GM12878 (cell line): ENCODE results near the gene PARN. TPM values are rescaled to one million over a fixed set of nuclear protein-coding genes. Genes with fewer than 3 reads are reported as not detected.
A peak's percentile ranks its signal among the peaks of the same experiment; 100 is the strongest.

Experiments used
- ATAC-seq: fragments of 200-7000 bp; cut with Tn5 transposase; 3 replicates; pipeline ENCODE4 v1.9.1; 2020; ENCODE audit warnings: mild to moderate bottlenecking, moderate library complexity
- BruUV-seq: library from RNA; stranded (reverse); fragments of 400-500 nt; replicated peaks from 2 replicates; lab custom pipeline; 2021; lab: Mats Ljungman, UMichigan
- CTCF ChIA-PET: fragments of 300-600 bp; sonication (Branson Sonifier 250); formaldehyde crosslinking; extraction: SDS; loops from one replicate; lab custom pipeline; 2021; ENCODE audit warnings: inconsistent platforms; lab: Yijun Ruan, JAX
- POLR2A ChIA-PET: fragments of 350-600 bp; formaldehyde crosslinking; extraction: SDS; loops from one replicate; lab custom pipeline; 2021; ENCODE audit warnings: inconsistent platforms; lab: Charles Lee
- RAD21 ChIA-PET: fragments of 300-600 bp; sonication (Branson Sonifier 250); formaldehyde crosslinking; loops from one replicate; lab custom pipeline; 2023; ENCODE audit warnings: antibody characterized with exemption; ENCODE audit not compliant: unreplicated experiment; lab: Charles Lee
- SMC1A ChIA-PET: fragments of 300-600 bp; sonication (Branson Sonifier 250); formaldehyde crosslinking; loops from one replicate; lab custom pipeline; 2023; ENCODE audit not compliant: unreplicated experiment, uncharacterized antibody; lab: Charles Lee
- DNase-seq: peaks from one replicate; pipeline ENCODE4 v3.0.0-alpha.2; 2011; ENCODE audit warnings: low read depth, low spot score
- FAIRE-seq: peaks from 3 replicates; lab custom pipeline; 2011; peaks lifted over from hg19 to GRCh38; lab: Jason Lieb, UNC
- H2AFZ ChIP-seq: 2 replicates; pipeline ENCODE4 v1.6.0; 2011; ENCODE audit warnings: low read depth, low read length, control low read depth; ENCODE audit not compliant: control insufficient read depth
- H3K27ac ChIP-seq: 2 replicates; pipeline ENCODE4 v1.5.1; 2011; ENCODE audit warnings: control low read depth; ENCODE audit not compliant: control insufficient read depth, insufficient read depth
- H3K27me3 ChIP-seq, 2 experiments: replicated peaks in 1 of 2; 2 replicates each; pipeline versions ENCODE4 v1.6.0 to v1.6.1; 2011; ENCODE audit warnings: low read length in 1 of 2; ENCODE audit not compliant: control insufficient read depth in 2 of 2, insufficient read depth in 2 of 2
- H3K36me3 ChIP-seq, 2 experiments: 2 replicates each; pipeline ENCODE4 v1.5.1; 2011; ENCODE audit warnings: low read length in 1 of 2; ENCODE audit not compliant: control insufficient read depth in 2 of 2, insufficient read depth in 2 of 2
- H3K4me1 ChIP-seq: 2 replicates; pipeline ENCODE4 v1.6.1; 2011; ENCODE audit warnings: mild to moderate bottlenecking, low read length, moderate library complexity, mixed read lengths; ENCODE audit not compliant: control insufficient read depth, insufficient read depth
- H3K4me2 ChIP-seq: 2 replicates; pipeline ENCODE4 v1.6.0; 2011; ENCODE audit warnings: control low read depth; ENCODE audit not compliant: control insufficient read depth, insufficient read depth
- H3K4me3 ChIP-seq: fragments of 200-600 bp; sonication (generic); 2 replicates; pipeline ENCODE4 v1.5.1; 2016
- H3K79me2 ChIP-seq: 2 replicates; pipeline ENCODE4 v1.6.0; 2011; ENCODE audit warnings: low read length; ENCODE audit not compliant: control insufficient read depth, insufficient read depth
- H3K9ac ChIP-seq: 2 replicates; pipeline ENCODE4 v1.8.0; 2011; ENCODE audit warnings: low read length, control low read depth, mixed read lengths; ENCODE audit not compliant: control insufficient read depth, insufficient read depth
- H3K9me3 ChIP-seq: replicated peaks from 3 replicates; pipeline ENCODE4 v1.5.1; 2011; ENCODE audit warnings: mild to moderate bottlenecking, low read length; ENCODE audit not compliant: control insufficient read depth, insufficient read depth
- H4K20me1 ChIP-seq: 2 replicates; pipeline ENCODE4 v1.6.0; 2011; ENCODE audit not compliant: control insufficient read depth, insufficient read depth
- BACH1 ChIP-seq: fragments of 450-650 bp; IDR thresholded peaks from 2 replicates; pipeline ENCODE4 v1.6.1; 2017; ENCODE audit warnings: mild to moderate bottlenecking, borderline replicate concordance
- BHLHE40 ChIP-seq, 2 experiments: fragments of 450-650 bp in 1 of 2; IDR thresholded peaks; 2 replicates each; pipeline ENCODE4 v1.6.1; 2011 to 2017; ENCODE audit warnings: low read depth in 2 of 2, borderline replicate concordance in 1 of 2, improper control_type of control experiment in 1 of 2, low read length in 1 of 2, mild to moderate bottlenecking in 1 of 2
- CHD2 ChIP-seq: IDR thresholded peaks from 2 replicates; pipeline ENCODE4 v1.6.1; 2011; ENCODE audit warnings: low read depth, low read length, improper control_type of control experiment, borderline replicate concordance
- DPF2 ChIP-seq: fragments of 450-650 bp; IDR thresholded peaks from 2 replicates; pipeline ENCODE4 v1.6.1; 2017; ENCODE audit warnings: mild to moderate bottlenecking
- GATAD2B ChIP-seq: fragments of 450-650 bp; conservative IDR thresholded peaks from 2 replicates; pipeline ENCODE4 v1.6.1; 2017; ENCODE audit warnings: low read depth, mild to moderate bottlenecking, moderate library complexity
- MXI1 ChIP-seq: fragments of 150-350 bp; IDR thresholded peaks from 2 replicates; pipeline ENCODE4 v1.6.1; 2011; ENCODE audit warnings: low read depth, mild to moderate bottlenecking, inconsistent platforms, low read length, improper control_type of control experiment
- NFYA ChIP-seq: IDR thresholded peaks from 2 replicates; pipeline ENCODE4 v1.6.1; 2011; ENCODE audit warnings: low read depth, mild to moderate bottlenecking, low read length, improper control_type of control experiment, borderline replicate concordance
- NFYB ChIP-seq: IDR thresholded peaks from 2 replicates; pipeline ENCODE4 v1.6.1; 2011; ENCODE audit warnings: low read depth, mild to moderate bottlenecking, low read length, improper control_type of control experiment, moderate library complexity; ENCODE audit not compliant: insufficient read depth
- NR2C1 ChIP-seq: fragments of 450-650 bp; IDR thresholded peaks from 2 replicates; pipeline ENCODE4 v1.6.1; 2017; ENCODE audit warnings: antibody characterized with exemption, mild to moderate bottlenecking, moderate library complexity
- NRF1 ChIP-seq: conservative IDR thresholded peaks from 2 replicates; pipeline ENCODE4 v1.6.1; 2011; ENCODE audit warnings: mild to moderate bottlenecking, low read depth, low read length, improper control_type of control experiment
- PAX5 ChIP-seq: IDR thresholded peaks from 2 replicates; pipeline ENCODE4 v1.6.1; 2011; ENCODE audit warnings: low read depth, low read length, borderline replicate concordance
- SPI1 ChIP-seq: IDR thresholded peaks from 2 replicates; pipeline ENCODE4 v1.6.1; 2011; ENCODE audit warnings: low read depth, mild to moderate bottlenecking, low read length, moderate library complexity, borderline replicate concordance; ENCODE audit not compliant: insufficient read depth
- STAT3 ChIP-seq: IDR thresholded peaks from 2 replicates; pipeline ENCODE4 v1.6.1; 2011; ENCODE audit warnings: low read depth, low read length, improper control_type of control experiment
- TCF3 ChIP-seq: IDR thresholded peaks from 2 replicates; pipeline ENCODE4 v1.6.1; 2012; ENCODE audit warnings: low read depth, mild to moderate bottlenecking, low read length, borderline replicate concordance; ENCODE audit not compliant: insufficient read depth
- YY1 ChIP-seq: IDR thresholded peaks from 2 replicates; pipeline ENCODE4 v1.6.1; 2011; ENCODE audit warnings: low read depth, mild to moderate bottlenecking, low read length
- ZNF384 ChIP-seq: IDR thresholded peaks from 2 replicates; pipeline ENCODE4 v1.6.1; 2012; ENCODE audit warnings: low read depth, mild to moderate bottlenecking, low read length, improper control_type of control experiment, borderline replicate concordance
- WGBS: methylation state at CpG from one replicate; pipeline ENCODE4 v1.1.6; 2016; ENCODE audit warnings: low lambda C conversion rate; ENCODE audit not compliant: insufficient replicate concordance, insufficient coverage; ENCODE audit errors: missing lambda C conversion rate; 5-methylcytosine and 5-hydroxymethylcytosine counted together
- in situ Hi-C: fragments of 300-500 bp; cut with MboI; formaldehyde crosslinking; loops from 9 replicates; pipeline ENCODE4 v1.14.3; 2018; ENCODE audit warnings: mixed read lengths
- intact Hi-C: fragments of 100-400 bp; cut with micrococcal nuclease; formaldehyde crosslinking; loops from one replicate; pipeline ENCODE4 v1.14.2; 2022; ENCODE audit not compliant: unreplicated experiment
- polyA plus RNA-seq, 11 experiments: library from polyadenylated mRNA; depleted of rRNA in 4 of 11; unstranded in 6 of 11; stranded (reverse) in 5 of 11; fragments of >200 nt; fragmentation: Nextera tagmentation in 4 of 11; fragmentation: Illumina TruSeq in 1 of 11; extraction: Ambion mirVana in 4 of 11; extraction: Trizol in 1 of 11; gene quantifications; 1 replicate in 1 of 11; 2 replicates in 10 of 11; pipeline versions ENCODE4 v1.2.1 to v1.2.3, GENCODE V29; 2011 to 2016; ENCODE audit warnings: inconsistent platforms in 2 of 11, missing spikeins in 2 of 11, low read depth in 1 of 11
- total RNA-seq, 4 experiments: library from RNA; depleted of rRNA in 3 of 4; stranded (reverse); fragments of >200 nt in 3 of 4; fragmentation: Illumina TruSeq in 1 of 4; extraction: Trizol in 1 of 4; gene quantifications; 2 replicates each; pipeline versions ENCODE4 v1.2.1 to v1.2.3, GENCODE V29; 2013 to 2021
- TF ChIP-seq, protein P1 (sequence below): fragments of 450-650 bp; IDR thresholded peaks from 2 replicates; pipeline ENCODE4 v1.6.1; 2017; ENCODE audit warnings: antibody characterized with exemption, mild to moderate bottlenecking, moderate library complexity
- TF ChIP-seq, protein P2 (sequence below): IDR thresholded peaks from 2 replicates; pipeline ENCODE4 v1.6.1; 2012; ENCODE audit warnings: low read length, inconsistent platforms

PARN gene
- total and polyA plus RNA-seq, 10 of the 15 experiments (the other 5 are each of a cell fraction or from before 2014, with no cell fraction given): 15.6 to 77.3 (median 47.7) TPM

DNA sequence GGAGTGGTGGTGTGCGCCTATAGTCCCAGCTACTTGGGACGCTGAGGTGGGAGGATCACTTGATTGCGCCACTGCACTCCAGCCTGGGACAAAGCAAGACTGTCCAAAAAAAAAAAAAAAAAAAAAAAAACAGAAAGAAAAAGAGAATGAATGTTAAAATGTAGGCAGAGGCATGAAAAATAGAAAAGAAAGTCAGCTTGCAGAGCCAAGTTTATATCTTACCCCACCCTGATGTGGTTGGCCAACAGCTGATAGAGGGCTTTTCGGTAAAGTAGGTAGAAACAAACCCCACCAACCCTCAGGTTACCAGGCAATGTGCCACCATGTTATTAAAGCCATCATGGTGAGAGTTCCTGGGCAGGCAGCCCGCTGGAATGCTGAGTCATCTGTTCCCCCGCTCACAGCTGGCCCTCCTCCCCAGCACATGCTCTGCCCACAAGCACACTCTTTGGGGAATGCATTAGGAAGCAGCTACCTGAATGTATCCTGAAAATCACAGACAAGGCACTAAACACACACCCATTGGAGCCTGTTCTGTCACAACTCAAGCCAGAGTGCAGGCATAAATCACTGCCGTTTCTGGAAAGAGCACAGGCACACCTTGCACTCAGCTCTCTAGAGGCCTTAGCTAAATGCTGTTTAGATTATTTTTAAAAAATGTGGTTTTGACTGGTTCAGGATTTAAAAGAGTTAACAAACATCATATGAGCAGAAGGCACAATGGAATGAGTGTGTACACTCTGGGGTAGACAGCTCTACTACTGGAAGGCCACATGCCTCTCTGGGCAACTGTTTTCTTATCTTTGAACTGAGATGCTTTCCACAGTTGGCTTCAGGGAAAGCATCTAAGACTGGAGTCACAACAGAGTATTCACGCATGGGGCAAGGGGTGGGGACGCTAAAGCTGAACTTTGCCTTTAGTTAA is 128.5 kb downstream of the PARN start:
- ChIA-PET RAD21 (interaction anchor here (0.6 to 5.5 kb wide), 11 partner anchors 13 to 215 kb away, joined by 3 to 75 read pairs (median 4); no protein-coding TSS in a partner anchor), SMC1A (interaction anchor here (0.7 to 8.4 kb wide), 22 partner anchors 8 to 578 kb away, joined by 3 to 95 read pairs (median 4); no protein-coding TSS in a partner anchor), CTCF (interaction anchor here (0.9 to 4.9 kb wide), 7 partner anchors 10 to 582 kb away, joined by 3 to 49 read pairs (median 4); partner anchors contain the start of gene ERCC4), POLR2A (interaction anchor here (0.6 to 2.4 kb wide), 7 partner anchors 14 to 198 kb away, joined by 3 to 9 read pairs (median 3); no protein-coding TSS in a partner anchor)
- Histone ChIP-seq H3K9ac (peak overlapping the region; percentile 2; the same call in 1 of the 2 replicates), H2AFZ (no peak overlapping the region; the same call in 1 of the 2 replicates), H3K9me3 (no peaks in the 10 kb centered on the region), H3K4me2 (peak overlapping the region; percentile 30), H3K79me2 (peaks cover 20% of the 10 kb centered on the region), H3K27ac (peak overlapping the region; percentile 75), H3K36me3 (peaks cover 4% of the 10 kb centered on the region in 2 experiments; a peak in 1 of 4 replicates), H3K4me1 (peaks cover 61% of the 10 kb centered on the region), H3K27me3 (no peaks in the 10 kb centered on the region), H4K20me1 (no peaks in the 10 kb centered on the region), H3K4me3 (no peak overlapping the region)
- intact Hi-C loops: loop anchor here (2.0 kb wide), 2 partner anchors 95 to 193 kb away; no protein-coding TSS in a partner anchor
- DNase-seq (peak; percentile 50), ATAC-seq (peak; percentile 35), FAIRE-seq (peak; percentile 44)
- WGBS: 53% methylated on average over 9 of the region's 9 CpGs
- in situ Hi-C loops: no loop called here
- BruUV-seq: no TSS peak
- TF ChIP-seq BHLHE40 (IDR thresholded peaks at IDR 0.05; ENCODE audit: borderline replicate concordance in 1 of 2, low read depth in 2 of 2, low read length in 1 of 2) (peak; percentile 69 to 81), PAX5 (no peak), NR2C1 (no peak), DPF2 (no peak), NRF1 (no peak), GATAD2B (no peak), CHD2 (no peak), MXI1 (0 out of 2 replicates have a peak, but pooled peaks have one; percentile 38), NFYA (no peak), BACH1 (peak; percentile 99), ZNF384 (peak; percentile 61; the same call in 1 of the 2 replicates), TCF3 (0 out of 2 replicates have a peak, but pooled peaks have one; percentile 41), NFYB (no peak), SPI1 (no peak), YY1 (peak; percentile 8; the same call in 1 of the 2 replicates), STAT3 (no peak)
- TF ChIP-seq, protein P1, sequence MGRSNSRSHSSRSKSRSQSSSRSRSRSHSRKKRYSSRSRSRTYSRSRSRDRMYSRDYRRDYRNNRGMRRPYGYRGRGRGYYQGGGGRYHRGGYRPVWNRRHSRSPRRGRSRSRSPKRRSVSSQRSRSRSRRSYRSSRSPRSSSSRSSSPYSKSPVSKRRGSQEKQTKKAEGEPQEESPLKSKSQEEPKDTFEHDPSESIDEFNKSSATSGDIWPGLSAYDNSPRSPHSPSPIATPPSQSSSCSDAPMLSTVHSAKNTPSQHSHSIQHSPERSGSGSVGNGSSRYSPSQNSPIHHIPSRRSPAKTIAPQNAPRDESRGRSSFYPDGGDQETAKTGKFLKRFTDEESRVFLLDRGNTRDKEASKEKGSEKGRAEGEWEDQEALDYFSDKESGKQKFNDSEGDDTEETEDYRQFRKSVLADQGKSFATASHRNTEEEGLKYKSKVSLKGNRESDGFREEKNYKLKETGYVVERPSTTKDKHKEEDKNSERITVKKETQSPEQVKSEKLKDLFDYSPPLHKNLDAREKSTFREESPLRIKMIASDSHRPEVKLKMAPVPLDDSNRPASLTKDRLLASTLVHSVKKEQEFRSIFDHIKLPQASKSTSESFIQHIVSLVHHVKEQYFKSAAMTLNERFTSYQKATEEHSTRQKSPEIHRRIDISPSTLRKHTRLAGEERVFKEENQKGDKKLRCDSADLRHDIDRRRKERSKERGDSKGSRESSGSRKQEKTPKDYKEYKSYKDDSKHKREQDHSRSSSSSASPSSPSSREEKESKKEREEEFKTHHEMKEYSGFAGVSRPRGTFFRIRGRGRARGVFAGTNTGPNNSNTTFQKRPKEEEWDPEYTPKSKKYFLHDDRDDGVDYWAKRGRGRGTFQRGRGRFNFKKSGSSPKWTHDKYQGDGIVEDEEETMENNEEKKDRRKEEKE: no peak
- TF ChIP-seq, protein P2, sequence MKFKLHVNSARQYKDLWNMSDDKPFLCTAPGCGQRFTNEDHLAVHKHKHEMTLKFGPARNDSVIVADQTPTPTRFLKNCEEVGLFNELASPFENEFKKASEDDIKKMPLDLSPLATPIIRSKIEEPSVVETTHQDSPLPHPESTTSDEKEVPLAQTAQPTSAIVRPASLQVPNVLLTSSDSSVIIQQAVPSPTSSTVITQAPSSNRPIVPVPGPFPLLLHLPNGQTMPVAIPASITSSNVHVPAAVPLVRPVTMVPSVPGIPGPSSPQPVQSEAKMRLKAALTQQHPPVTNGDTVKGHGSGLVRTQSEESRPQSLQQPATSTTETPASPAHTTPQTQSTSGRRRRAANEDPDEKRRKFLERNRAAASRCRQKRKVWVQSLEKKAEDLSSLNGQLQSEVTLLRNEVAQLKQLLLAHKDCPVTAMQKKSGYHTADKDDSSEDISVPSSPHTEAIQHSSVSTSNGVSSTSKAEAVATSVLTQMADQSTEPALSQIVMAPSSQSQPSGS: no peak
